ENCODE results near the gene GJD4.
A peak's percentile ranks its signal among the peaks of the same experiment; 100 is the strongest.

GJD4 gene

GRCh38 chr10:35614312-35614711, 9.2 kb downstream of the GJD4 start:
- TF ChIP-seq OSR1 (CRISPR knock-in tag; IDR thresholded peaks at IDR 0.05) (no peak), CSDC2 (CRISPR knock-in tag; IDR thresholded peaks at IDR 0.05) (no peak)
- ATAC-seq = no peak

- peak; percentile 44; the same call in 2 of the 3 replicates for ATAC-seq
- TF ChIP-seq ESRRG (CRISPR knock-in tag; IDR thresholded peaks at IDR 0.05) (no peak), ZNF70 (CRISPR knock-in tag; IDR thresholded peaks at IDR 0.05) (no peak), POU6F1 (CRISPR knock-in tag; IDR thresholded peaks at IDR 0.05; ENCODE audit: borderline replicate concordance, low read depth) (no peak), OSR1 (CRISPR knock-in tag; IDR thresholded peaks at IDR 0.05) (no peak), TCF4 (CRISPR knock-in tag; IDR thresholded peaks at IDR 0.05; ENCODE audit: borderline replicate concordance) (no peak), ZFP30 (CRISPR knock-in tag; IDR thresholded peaks at IDR 0.05) (no peak), ISL1 (CRISPR knock-in tag; IDR thresholded peaks at IDR 0.05) (no peak), GLIS3 (CRISPR knock-in tag; IDR thresholded peaks at IDR 0.05) (no peak), ZNF8 (CRISPR knock-in tag; IDR thresholded peaks at IDR 0.05) (no peak), ZC3H10 (CRISPR knock-in tag; IDR thresholded peaks at IDR 0.05) (no peak), ARNTL (CRISPR knock-in tag; IDR thresholded peaks at IDR 0.05; ENCODE audit: borderline replicate concordance, low read depth) (no peak), TOX (CRISPR knock-in tag; IDR thresholded peaks at IDR 0.05; ENCODE audit: borderline replicate concordance) (no peak), PATZ1 (CRISPR knock-in tag; IDR thresholded peaks at IDR 0.05; ENCODE audit: borderline replicate concordance) (no peak), ZFP3 (CRISPR knock-in tag; IDR thresholded peaks at IDR 0.05) (no peak), BACH2 (CRISPR knock-in tag; IDR thresholded peaks at IDR 0.05; ENCODE audit: borderline replicate concordance) (no peak), CSDC2 (CRISPR knock-in tag; IDR thresholded peaks at IDR 0.05) (no peak), CSRNP3 (CRISPR knock-in tag; IDR thresholded peaks at IDR 0.05) (no peak), CREB5 (CRISPR knock-in tag; IDR thresholded peaks at IDR 0.05; ENCODE audit: low read depth) (no peak), RARB (CRISPR knock-in tag; IDR thresholded peaks at IDR 0.05) (no peak), TSHZ2 (CRISPR knock-in tag; IDR thresholded peaks at IDR 0.05) (no peak)
Observed at GRCh38 chr10:35626971-35627507, 21.9 kb downstream of the GJD4 start.

- no peak for ATAC-seq
- TF ChIP-seq TSHZ2 (CRISPR knock-in tag; IDR thresholded peaks at IDR 0.05) = no peak
- no peak for TF ChIP-seq ZC3H10 (CRISPR knock-in tag; IDR thresholded peaks at IDR 0.05)
- no peak for TF ChIP-seq RARB (CRISPR knock-in tag; IDR thresholded peaks at IDR 0.05)
- TF ChIP-seq TCF4 (CRISPR knock-in tag; IDR thresholded peaks at IDR 0.05; ENCODE audit: borderline replicate concordance) = no peak
Observed at GRCh38 chr10:35631404-35631803, 26.3 kb downstream of the GJD4 start.
